Measurements from ENCODE around the gene COL4A2.

Gene COL4A2

GRCh38 chr13:110350509-110350908 is 43.4 kb downstream of the COL4A2 start:
- H3K4me3 ChIP-seq (replicated peaks; ENCODE audit: low read depth, low read length), result no peak overlapping the region
- no peak for DNase-seq (ENCODE audit: extremely low read depth, low read depth)
- TF ChIP-seq, protein P1, sequence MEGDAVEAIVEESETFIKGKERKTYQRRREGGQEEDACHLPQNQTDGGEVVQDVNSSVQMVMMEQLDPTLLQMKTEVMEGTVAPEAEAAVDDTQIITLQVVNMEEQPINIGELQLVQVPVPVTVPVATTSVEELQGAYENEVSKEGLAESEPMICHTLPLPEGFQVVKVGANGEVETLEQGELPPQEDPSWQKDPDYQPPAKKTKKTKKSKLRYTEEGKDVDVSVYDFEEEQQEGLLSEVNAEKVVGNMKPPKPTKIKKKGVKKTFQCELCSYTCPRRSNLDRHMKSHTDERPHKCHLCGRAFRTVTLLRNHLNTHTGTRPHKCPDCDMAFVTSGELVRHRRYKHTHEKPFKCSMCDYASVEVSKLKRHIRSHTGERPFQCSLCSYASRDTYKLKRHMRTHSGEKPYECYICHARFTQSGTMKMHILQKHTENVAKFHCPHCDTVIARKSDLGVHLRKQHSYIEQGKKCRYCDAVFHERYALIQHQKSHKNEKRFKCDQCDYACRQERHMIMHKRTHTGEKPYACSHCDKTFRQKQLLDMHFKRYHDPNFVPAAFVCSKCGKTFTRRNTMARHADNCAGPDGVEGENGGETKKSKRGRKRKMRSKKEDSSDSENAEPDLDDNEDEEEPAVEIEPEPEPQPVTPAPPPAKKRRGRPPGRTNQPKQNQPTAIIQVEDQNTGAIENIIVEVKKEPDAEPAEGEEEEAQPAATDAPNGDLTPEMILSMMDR (IDR thresholded peaks at IDR 0.05; ENCODE audit: low read depth, low read length, missing control alignments), result no peak

- TF ChIP-seq, protein P1 (IDR thresholded peaks at IDR 0.05; ENCODE audit: low read depth, low read length, missing control alignments), result no peak
- no peak for DNase-seq (ENCODE audit: extremely low read depth, low read depth)
- H3K4me3 ChIP-seq (replicated peaks; ENCODE audit: low read depth, low read length), result no peak overlapping the region
These were observed 44.7 kb downstream of the COL4A2 start for GRCh38 chr13:110351636-110352420.

- DNase-seq (ENCODE audit: extremely low read depth, low read depth), result no peak
- TF ChIP-seq, protein P1 (IDR thresholded peaks at IDR 0.05; ENCODE audit: low read depth, low read length, missing control alignments), result peak; percentile 48
- no peak overlapping the region for H3K4me3 ChIP-seq (replicated peaks; ENCODE audit: low read depth, low read length)
These were observed 45.7 kb downstream of the COL4A2 start for GRCh38 chr13:110352735-110353134.

- TF ChIP-seq, protein P1 (IDR thresholded peaks at IDR 0.05; ENCODE audit: low read depth, low read length, missing control alignments), result no peak
- no peak for DNase-seq (ENCODE audit: extremely low read depth, low read depth)
- no peak overlapping the region for H3K4me3 ChIP-seq (replicated peaks; ENCODE audit: low read depth, low read length)
These were observed 46.4 kb downstream of the COL4A2 start for GRCh38 chr13:110353339-110353977.

DNA sequence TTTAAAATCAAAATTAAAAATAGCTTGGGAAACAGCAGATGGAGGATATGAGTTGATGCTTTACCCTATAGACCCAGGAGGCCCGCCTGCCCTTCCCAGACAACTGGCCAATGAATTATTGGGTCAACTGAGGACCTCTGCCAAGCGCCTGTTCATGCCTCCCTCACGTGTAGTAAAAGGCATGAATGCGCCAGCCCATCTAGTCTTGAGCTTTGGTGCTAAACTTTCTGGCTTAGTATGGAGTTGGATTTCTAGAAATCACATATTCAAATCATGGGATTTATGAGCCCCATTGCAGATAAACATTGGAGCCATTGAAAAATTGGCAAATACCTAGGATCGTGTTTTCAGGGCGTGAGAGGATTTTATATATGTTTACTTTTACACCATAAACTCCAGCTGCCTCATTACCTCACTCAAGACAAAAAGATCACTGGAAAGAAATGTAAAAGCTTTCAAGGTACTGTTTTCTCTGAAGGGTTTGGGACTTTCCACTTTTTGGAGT is 47.1 kb downstream of the COL4A2 start:
- no peak overlapping the region for H3K4me3 ChIP-seq (replicated peaks; ENCODE audit: low read depth, low read length)
- TF ChIP-seq, protein P1 (IDR thresholded peaks at IDR 0.05; ENCODE audit: low read depth, low read length, missing control alignments), result no peak
- no peak for DNase-seq (ENCODE audit: extremely low read depth, low read depth)

GRCh38 chr13:110354715-110355473 is 47.8 kb downstream of the COL4A2 start:
- DNase-seq (ENCODE audit: extremely low read depth, low read depth), result no peak
- H3K4me3 ChIP-seq (replicated peaks; ENCODE audit: low read depth, low read length), result no peak overlapping the region
- TF ChIP-seq, protein P1 (IDR thresholded peaks at IDR 0.05; ENCODE audit: low read depth, low read length, missing control alignments), result no peak
